Tibial nerve (tissue), 4 donors: Measurements from ENCODE around the gene TTLL1.

Source experiments
- EP300 ChIP-seq, 2 donors: sonication (generic); formaldehyde crosslinking; IDR thresholded peaks; one replicate each; pipeline ENCODE4 v1.6.1; 2017; ENCODE audit warnings: antibody characterized with exemption in 2 of 2, mild to moderate bottlenecking in 1 of 2
- POLR2A ChIP-seq, 2 donors: fragments of 450-650 bp; IDR thresholded peaks; one replicate each; pipeline ENCODE4 v1.6.1; 2017; ENCODE audit warnings: antibody characterized with exemption in 2 of 2, mild to moderate bottlenecking in 2 of 2, moderate library complexity in 2 of 2
- TF ChIP-seq, protein P1 (sequence below), 5 experiments: fragments of 200-600 bp in 3 of 5; fragments of 450-650 bp in 2 of 5; sonication (generic) in 3 of 5; IDR thresholded peaks; one replicate each; pipeline ENCODE4 v1.5.1; 2016 to 2019; ENCODE audit warnings: antibody characterized with exemption in 5 of 5, mild to moderate bottlenecking in 3 of 5, moderate library complexity in 2 of 5

GRCh38 chr22:43118024-43118849, 29.0 kb upstream of the TTLL1 start:
- TF ChIP-seq, protein P1, sequence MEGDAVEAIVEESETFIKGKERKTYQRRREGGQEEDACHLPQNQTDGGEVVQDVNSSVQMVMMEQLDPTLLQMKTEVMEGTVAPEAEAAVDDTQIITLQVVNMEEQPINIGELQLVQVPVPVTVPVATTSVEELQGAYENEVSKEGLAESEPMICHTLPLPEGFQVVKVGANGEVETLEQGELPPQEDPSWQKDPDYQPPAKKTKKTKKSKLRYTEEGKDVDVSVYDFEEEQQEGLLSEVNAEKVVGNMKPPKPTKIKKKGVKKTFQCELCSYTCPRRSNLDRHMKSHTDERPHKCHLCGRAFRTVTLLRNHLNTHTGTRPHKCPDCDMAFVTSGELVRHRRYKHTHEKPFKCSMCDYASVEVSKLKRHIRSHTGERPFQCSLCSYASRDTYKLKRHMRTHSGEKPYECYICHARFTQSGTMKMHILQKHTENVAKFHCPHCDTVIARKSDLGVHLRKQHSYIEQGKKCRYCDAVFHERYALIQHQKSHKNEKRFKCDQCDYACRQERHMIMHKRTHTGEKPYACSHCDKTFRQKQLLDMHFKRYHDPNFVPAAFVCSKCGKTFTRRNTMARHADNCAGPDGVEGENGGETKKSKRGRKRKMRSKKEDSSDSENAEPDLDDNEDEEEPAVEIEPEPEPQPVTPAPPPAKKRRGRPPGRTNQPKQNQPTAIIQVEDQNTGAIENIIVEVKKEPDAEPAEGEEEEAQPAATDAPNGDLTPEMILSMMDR (IDR thresholded peaks at IDR 0.05): no peak
- no peak for TF ChIP-seq POLR2A (IDR thresholded peaks at IDR 0.05)
- no peak for TF ChIP-seq EP300 (IDR thresholded peaks at IDR 0.05)
